ENCODE results near the gene CD82. TPM values are rescaled to one million over a fixed set of nuclear protein-coding genes. Genes with fewer than 3 reads are reported as not detected.

Gene CD82

Small RNAs within 50 kb of the gene (small RNA-seq; reads per million reads assigned to genes)
- not detected for gene AC104010.1 (ENCODE audit: insufficient read depth)
